ENCODE results near the gene CTSD.

DNA sequence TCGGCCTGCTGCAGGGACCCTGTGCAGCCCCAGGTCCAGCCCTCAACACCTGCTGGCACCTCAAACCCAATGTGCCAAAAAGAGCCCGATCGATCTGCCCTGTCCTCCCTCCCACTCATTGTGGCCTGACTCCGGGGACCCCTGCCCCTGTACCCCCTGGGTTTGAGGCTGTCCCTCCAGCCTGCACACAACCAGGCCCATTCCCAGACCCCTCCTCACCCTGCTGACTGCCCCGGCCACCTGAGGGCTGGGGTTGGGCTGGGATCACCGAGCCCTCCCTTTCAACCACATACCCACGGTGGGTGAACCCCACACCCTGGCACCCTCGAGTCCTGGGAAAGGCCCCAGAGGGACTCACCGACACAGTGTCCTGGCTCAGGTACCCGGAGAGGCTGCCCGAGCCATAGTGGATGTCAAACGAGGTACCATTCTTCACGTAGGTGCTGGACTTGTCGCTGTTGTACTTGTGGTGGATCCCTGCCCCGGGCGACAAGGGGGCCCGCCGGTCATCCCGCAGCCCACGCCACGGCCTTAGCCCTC lies 5.0 kb downstream of the CTSD start:
- TF ChIP-seq, protein P1, sequence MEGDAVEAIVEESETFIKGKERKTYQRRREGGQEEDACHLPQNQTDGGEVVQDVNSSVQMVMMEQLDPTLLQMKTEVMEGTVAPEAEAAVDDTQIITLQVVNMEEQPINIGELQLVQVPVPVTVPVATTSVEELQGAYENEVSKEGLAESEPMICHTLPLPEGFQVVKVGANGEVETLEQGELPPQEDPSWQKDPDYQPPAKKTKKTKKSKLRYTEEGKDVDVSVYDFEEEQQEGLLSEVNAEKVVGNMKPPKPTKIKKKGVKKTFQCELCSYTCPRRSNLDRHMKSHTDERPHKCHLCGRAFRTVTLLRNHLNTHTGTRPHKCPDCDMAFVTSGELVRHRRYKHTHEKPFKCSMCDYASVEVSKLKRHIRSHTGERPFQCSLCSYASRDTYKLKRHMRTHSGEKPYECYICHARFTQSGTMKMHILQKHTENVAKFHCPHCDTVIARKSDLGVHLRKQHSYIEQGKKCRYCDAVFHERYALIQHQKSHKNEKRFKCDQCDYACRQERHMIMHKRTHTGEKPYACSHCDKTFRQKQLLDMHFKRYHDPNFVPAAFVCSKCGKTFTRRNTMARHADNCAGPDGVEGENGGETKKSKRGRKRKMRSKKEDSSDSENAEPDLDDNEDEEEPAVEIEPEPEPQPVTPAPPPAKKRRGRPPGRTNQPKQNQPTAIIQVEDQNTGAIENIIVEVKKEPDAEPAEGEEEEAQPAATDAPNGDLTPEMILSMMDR (IDR thresholded peaks at IDR 0.05), result no peak
- no peak for TF ChIP-seq POLR2A (IDR thresholded peaks at IDR 0.05)

All from stomach (tissue), 4 donors.